Inferior parietal cortex (tissue), 1 donor: ENCODE data around the gene PGBD5.
"Not testable (repeated sequence)": the region's sequence is repeated elsewhere in the genome, so short reads cannot be mapped to it uniquely, and the experiment has no call there.

Experiments
- DNase-seq: peaks from one replicate; pipeline ENCODE4 v3.0.0-alpha.2; 2016; ENCODE audit errors: extremely low spot score

Gene PGBD5

DNA sequence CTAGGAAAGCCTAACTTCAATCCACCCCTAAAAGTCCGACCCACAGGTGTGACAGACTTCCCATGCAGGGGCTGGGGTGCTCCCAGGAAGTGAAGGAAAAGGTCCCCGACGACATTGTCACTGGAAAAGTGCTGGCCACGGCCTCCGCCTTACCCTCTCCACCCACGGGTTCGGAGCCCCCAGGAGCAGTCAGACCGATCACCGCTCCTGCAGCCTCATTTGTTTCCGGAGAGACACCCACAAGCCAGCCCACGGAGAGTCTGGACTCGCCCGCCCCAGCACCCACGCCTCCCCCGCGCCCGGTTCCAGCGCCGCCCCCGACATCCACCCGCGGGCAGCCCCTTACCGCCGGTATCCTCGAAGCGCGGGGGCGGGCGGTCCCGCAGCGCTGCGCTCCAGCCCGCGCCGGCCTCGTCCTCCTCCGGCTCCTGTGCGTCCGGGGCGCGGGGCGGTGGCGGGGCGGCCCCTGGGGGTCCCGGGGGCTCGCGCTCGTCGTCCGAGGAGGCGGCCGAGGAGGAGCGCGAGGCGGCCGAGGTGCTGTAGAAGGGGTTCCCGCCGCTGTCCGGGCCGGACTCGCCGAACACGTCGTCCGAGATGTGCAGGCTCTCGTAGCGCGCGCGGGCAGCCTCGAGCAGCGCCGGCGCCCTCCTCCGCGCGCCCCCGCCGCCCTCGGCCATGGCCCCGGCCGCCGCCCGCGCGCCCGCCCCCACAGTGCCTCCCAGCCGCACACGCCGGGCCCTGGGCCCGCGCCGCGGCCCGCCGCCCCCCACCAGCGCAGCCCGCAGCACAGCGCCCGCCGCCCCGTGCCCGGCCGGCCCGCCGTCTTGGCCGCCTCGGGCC is 660 bp downstream of the PGBD5 start:
- DNase-seq: no peak

DNA sequence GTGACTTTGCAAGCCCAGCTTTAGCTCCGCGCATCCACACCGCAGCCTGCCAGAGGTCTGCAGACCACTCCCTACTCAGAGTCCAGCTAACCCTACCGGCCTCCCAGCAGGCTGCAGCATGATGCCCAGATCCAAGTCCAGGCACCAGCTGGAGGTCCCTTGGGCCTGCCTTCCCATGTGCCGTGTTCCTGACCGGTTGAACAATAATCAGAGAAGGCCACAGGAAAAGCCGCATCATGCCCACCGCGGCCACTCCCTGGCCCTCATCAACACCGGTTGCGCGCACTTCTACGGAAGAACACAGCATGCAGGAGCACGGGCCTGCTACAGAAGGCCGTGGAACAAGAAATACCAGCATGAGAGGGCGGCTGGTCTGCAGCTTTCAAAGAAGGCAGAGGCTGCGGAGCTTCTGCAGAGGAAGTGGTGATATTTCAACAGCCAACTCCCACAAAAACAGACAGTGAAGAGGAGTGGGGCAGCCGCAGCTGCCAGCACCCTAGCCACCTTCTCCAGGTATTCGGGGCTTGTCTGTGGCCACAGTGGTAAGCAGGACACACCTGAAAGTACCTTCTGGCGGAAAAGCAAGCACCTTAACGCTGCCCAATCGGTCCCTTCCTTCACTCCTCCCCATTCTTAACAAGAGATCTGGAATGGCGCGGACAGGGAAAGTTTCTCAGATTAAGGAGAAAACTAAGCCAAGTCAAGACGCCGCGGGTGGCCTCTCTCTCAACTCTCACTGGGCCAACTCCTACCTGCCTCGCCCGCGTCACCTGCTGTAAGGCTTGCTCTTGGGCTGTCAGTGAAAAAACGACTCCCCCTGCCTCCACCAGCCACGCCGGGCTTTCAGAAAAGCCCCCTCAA is 1.5 kb downstream of the PGBD5 start:
- peak; percentile 21 for DNase-seq

DNA sequence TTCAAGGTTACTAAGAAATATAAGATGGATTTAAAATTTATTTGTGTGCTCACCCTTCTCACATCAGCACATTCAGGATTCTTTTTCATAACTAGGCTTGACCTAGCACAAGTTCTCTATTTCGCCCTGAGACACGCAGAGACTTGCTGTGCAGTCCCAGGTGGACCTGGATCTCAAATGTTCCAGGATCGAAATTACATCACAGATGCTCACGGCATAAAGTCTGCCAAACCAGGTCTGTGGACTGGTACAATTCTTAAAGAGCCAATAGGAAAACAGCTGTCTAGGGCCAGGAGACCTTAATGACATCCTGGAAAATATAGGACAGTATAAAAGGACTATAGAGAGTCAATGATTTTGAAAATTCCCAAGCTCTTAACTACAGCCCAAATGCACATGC is 2.2 kb downstream of the PGBD5 start:
- peak; percentile 31 for DNase-seq

DNA sequence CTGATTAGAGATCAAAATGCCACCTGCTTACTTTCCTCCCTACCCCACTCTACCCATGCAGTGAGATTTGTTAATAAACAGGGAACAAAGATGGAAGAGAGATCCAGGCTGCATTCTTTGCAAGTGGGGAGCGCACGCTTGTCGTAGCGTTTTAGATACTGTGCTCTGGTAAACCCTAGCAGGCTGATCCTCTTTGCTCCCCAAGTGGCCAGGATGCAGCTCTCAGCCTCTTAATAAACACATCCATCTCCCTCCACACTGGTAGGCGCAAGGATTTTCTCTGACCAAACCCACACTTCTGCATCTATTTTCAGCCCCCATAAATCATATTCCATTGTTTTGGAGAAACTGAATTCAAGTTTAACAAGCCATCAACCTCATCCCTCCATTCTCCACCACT is 2.9 kb downstream of the PGBD5 start:
- peak; percentile 48 for DNase-seq

DNA sequence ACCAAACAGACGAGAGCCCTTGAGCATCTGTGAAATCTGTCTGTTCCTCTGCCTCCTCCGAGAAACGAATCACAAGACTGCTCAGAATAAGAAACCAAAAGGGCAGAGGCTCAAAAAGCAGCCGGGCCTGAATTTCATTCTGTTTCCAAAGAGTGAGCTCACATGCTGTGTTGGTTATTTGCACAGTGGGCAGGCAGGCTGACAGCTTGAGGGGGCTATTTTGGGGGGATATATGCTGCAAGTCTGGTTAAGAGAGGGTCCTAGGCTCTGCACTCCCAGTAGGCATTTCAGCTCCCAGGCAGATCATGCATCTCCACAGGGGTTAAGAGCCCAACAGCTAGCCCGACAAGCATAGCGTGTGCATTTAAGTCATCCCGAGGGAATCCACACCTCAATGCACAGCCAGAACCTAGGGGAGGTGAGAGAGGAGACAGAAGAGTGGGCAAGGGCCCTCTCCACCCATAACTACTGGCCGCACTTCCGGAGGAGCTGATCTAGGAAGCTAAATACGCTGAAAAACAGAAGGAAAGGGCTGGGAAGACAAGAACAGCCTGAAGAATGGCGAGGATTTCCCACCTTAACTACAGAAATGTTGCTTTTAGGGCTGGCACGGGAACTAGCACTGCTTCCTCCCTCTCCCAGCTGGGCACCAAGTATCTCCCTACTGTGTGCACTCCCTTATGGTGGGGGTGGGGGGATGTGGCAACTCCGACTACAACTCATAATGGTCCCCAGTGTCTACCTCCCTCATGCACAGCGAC is 3.7 kb downstream of the PGBD5 start:
- DNase-seq: no peak

DNA sequence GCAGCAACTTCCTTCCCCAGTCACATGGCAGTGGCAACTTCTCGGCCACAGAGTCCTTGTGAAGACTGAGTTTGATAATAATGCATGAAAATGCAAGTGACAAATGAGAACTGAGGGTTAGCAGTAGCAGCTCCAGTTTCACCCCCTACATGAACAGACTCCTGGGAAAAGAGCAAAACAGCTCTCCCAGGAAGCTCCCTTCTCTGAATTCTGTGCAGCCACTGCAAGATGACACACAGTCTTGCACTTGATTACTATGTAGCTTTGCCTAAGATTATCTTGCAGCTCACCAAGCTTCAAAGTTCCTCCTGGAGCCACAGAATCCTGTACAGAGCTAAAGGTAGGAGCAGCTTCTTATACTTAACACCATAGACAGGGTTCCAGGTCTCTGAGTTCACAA is 4.7 kb downstream of the PGBD5 start:
- DNase-seq: no peak

DNA sequence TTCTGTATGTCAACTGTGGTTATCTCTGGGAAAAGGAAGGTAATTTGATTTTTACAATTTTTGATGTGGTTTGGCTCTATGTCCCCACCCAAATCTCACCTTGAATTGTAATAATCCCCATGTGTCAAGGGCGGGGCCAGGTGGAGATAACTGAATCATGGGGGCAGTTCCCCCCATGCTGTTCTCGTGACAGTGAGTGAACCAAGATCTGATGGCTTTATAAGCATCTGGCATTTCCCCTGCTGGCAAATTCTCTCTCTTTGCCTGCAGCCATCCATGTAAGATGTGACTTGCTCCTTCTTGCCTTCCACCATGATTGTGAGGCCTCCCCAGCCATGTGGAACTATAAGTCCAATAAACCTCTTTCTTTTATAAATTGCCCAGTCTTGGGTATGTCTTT is 5.8 kb downstream of the PGBD5 start:
- DNase-seq: not testable (repeated sequence)

DNA sequence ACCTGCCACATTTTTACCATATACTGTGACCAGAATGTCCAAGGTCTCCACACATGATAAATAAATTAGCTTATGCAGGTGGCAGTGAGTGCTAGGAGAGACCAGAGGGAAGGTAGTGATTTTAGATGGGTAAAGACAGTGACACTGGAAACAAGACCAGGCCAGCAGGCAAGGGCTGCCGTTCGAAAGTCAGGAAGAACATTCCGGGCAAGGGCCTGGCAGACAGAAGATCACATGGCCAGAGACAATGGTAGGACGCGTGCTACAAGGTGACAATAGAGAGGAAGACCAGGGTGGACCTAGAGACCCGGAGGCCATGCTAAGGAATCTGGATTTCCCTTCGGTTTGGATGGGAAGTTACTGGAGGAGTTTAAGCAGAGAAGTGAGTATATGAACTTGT is 9.7 kb downstream of the PGBD5 start:
- DNase-seq: no peak

DNA sequence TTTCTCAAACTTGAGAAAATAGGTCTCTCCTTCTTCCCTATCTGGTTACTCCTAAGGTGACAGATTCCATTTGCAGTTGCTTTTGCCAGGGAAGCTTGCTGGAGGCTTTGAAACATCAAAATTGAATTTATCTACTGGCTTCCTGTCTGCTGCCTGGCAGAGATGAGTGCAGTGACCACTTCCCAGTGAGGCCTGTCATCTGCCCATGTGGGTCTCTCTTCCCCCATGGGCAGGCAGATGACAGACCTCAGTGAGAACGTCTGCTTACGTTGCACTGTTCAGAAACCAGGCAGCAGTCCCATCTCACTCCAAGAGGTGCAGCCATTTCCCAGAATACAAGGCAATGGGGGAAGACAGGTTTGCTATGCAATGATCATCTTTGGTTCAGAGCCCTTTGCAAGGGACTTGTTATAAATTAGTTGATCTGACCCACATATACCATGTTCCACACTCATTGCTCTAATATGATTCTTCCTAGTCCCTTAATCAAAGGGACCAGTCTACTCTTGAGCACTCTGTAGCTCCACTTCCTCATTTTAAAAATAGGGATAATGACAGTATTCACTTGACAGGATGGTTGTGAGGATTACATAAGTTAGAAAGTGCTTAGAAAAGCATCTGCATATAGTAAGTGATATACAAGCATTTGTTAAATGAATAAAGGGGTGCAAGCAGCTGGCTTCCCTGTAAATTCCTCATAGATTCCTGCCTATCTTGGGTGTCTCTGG is 10.6 kb downstream of the PGBD5 start:
- no peak for DNase-seq

DNA sequence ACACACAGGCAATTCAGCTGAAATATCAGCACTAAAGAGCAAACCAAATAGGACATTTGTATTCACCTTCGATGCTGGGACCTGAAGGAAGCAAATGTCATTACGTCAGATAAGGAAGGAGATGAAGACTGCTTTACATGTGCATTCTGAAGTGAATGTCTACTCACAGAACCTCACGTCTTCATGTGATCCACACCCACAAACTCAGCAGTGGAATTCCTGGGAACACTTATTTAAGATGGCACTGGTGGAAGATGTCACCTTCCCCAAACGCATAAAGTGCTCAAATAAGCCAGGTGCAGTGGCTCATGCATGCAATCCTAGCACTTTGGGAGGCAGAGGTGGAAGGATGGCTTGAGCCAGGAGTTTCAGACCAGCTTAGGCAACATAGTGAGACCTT is 11.4 kb downstream of the PGBD5 start:
- DNase-seq: no peak

DNA sequence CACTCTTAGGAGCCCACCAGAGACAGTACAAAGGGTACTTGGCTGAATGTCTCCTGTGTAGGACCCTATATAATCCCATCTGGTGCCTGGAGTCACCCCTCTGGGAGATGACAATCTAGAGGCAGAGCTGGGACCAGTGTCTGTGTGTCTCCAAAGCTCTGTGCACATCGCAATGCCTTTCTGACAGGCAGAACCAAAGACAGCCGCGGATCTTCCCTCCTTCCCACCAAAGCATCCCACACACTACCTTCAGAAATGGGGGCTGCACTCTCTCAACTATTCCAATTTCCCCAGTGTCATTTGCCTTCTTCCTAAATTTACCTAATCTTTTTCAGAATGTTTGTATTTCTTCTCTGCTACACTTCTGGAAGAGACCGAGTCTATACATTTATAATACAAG is 12.0 kb downstream of the PGBD5 start:
- DNase-seq: no peak

DNA sequence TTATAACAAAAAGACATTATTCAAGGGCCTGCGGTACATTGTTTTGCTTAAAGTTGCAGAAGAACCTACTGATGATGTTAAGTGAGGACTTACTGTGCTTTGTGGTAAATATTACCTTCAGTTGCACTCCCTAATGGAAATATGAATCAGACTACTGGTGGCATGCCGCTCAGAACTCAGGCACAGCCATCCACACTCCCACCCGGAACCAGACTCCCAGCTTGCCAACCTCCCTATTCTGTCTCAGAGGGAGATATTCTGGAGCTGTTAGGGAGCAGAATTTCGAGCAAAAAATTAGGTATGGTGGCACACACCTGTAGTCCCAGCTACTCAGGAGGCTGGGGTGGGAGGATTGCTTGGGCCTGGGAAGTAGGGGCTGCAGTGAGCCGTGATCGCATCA is 13.1 kb downstream of the PGBD5 start:
- no peak for DNase-seq

DNA sequence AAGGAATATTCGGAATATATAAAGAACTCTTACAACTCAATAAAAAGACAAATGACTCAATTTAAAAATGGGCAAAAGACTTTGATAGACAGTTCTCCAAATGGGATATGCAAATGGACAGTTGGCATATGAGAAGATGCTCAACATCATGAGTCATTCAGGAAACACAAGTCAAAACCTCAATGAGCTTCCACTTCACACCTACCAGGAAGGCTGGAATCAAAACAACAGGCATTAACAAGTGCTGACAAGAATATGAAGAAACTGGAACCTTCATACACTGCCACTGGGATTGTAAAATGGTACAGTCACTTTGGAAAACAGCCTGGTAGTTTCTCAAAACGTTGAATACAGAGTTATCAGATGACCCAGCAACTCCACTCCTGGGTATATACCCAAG is 17.2 kb downstream of the PGBD5 start:
- no peak for DNase-seq

DNA sequence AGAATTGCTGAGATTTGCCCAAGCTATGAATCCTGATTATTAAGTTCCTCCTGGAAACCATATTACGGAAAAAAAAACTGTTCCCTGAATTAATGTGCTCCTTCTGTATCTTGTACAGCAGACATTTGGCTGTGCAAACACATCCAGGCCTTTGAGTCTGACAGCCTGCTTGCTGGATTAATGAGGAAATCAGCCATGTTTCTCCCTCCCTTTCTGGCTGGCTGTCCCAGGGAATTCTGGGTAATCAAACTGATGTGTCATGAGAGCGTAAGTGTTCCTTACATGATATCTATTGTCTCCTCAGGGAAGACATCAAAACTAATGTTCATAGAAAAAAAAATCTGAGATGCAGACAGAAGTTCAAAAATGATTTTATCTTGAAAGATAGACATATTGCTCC is 18.8 kb downstream of the PGBD5 start:
- DNase-seq: no peak

DNA sequence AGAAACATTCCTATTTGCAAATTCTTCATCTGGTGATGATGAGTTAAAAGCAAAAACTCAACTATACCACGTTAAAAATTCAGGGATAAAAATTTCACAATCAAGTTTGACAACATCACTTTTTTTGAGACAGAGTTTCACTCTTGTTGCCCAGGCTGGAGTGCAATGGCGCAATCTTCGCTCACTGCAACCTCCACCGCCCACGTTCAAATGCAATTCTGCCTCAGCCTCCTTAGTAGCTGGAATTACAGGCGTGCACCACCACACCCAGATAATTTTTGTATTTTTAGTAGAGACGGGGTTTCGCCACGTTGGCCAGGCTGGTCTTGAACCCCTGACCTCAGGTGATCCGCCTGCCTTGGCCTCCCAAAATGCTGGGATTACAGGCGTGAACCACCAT is 19.4 kb downstream of the PGBD5 start:
- DNase-seq: not testable (repeated sequence)

DNA sequence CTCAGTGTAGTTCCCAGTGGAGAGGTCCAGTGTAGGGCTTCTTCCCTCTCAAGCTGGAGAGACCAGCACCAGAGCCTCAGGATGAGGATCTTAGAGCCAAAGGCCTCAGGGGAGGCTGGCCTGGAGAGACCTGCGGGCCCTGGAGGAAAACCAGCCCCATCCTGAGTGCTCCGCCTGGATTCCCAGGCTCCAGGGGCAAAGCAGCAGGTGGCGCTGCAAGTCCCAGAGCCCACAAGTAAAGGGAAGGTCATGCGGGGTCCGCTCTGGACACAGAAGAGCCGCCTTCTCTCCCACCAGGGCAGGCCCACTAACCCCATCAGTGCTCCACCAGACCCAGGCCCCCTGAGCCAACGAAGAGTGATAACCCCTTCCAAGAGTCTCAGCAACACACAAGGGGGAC is 22.7 kb downstream of the PGBD5 start:
- DNase-seq: no peak

DNA sequence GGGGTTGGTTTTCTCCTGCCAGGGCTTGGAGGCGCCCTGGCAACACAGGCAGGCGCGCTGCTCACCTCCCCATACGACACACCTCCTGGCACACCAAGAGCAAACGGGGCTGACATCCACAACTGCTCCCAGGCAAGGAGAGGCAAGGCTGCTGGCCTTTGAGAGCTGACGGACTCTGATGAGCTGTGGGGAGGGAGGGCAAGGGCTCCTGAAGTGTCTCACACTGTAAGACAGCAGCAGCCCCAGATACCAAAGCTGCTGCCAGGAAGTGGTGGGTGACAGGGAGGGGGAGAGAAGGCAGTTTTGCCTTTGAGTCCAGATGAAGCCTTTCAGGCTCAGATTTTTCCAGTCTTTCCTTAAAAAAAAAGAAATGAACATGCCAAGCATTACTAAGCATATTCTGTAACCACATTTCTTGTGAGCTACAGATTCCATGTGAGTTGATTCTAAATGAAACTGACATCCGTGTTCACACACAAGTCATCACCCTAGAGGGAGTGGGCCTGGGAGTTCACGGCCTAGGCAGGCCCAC is 24.3 kb downstream of the PGBD5 start:
- no peak for DNase-seq

DNA sequence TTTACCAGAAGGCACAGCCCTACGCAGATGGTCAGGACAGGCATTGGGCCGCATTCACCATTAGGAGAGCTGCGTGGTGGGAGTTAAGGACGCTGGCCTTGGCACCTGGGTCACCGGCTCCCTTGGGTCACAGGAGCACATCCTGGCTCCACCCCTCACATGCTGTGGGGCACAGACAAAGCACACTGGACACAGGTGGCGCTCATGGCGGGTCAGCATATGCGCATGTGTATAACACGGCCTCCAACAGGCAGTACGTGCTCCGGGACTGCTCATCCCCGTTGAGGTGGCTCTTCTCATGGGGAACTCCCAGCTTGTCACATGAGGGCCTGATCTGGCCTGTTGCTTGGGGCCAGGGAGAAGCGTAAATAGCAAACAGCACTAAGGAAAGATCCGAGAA is 25.0 kb downstream of the PGBD5 start:
- no peak for DNase-seq

DNA sequence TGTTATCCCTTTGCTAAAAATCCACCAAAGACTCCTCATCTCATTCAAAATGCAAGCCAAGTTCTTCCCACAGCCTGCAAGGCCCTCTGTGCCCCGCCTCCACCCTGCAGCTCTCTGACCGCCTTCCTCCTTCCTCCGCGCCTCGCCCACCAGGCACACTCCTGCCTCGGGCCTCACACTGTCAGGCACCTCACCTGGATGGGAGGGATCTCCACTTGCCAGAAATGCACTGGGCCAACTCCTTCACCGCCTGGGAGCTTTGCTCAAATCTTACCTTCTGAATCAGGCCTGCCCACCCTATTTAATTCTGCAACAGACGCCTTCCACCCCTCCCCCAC is 26.2 kb downstream of the PGBD5 start:
- DNase-seq: no peak

DNA sequence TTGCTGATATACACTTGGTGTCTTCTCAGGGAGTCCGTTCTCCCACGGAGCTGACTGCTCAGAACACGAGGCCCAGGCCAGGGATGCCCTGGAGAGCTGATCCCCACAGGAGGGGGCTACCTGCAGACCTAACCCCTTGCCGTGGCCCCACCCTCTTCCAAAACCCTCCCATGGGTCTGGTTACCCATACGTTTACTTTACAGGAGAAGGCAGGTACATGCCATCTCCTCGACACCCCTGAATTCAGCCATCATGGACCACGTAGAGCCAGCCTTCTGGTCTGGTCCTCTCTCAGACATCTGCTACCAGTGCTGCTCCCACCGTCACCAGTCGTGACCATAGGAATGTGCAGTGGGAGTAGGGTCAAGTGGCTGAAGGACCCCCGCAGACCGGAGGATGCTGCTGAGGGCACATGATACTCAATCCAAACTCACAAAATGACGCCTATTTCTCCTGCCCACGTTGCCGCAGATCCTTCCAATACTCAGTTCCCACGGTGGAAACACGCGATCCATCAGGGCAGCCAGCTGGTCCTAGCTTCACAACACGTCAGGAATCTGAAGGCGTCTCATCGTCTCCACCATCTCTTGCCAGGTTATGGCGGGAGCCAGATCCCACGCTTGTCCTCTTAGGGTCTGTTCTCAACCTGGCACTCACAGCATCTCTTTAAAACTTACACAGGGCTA is 26.7 kb downstream of the PGBD5 start:
- peak; percentile 58 for DNase-seq

DNA sequence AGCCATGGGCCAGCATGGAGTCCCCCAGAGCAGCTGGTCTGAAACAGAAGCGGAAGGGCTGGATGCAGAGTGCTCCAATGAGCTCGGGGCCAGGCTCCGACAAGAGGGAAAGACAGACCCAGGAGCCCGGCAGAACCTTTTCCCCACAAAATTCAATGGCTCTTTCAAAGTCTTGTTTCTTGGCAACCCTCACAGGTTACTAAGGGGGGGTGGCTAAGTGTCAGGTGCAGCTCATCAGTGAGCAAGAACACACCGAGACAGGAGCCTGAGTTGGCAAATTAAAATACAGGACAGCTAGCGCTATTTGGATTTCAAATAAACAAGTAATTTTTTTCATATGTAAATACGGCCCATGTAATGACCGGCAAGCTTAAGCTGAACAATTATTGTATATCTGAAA is 27.3 kb downstream of the PGBD5 start:
- no peak for DNase-seq
